Measurements from ENCODE around the gene PHACTR4.

GRCh38 chr1:28470146-28470545, 100.6 kb downstream of the PHACTR4 start:
- TF ChIP-seq CTCF (IDR thresholded peaks at IDR 0.05), result no peak
- no peak for TF ChIP-seq POLR2A (IDR thresholded peaks at IDR 0.05)

Data from adrenal gland (tissue), 5 donors.